Colonic mucosa (tissue), 4 donors: ENCODE results near the gene LRRN3. TPM values are rescaled to one million over a fixed set of nuclear protein-coding genes. Genes with fewer than 3 reads are reported as not detected.

Source experiments
- DNase-seq: peaks from one replicate; pipeline ENCODE4 v3.0.0-alpha.2; 2020
- H3K27ac ChIP-seq: fragments of 200-600 bp; one replicate; pipeline ENCODE4 v1.8.0; 2021
- H3K27me3 ChIP-seq: fragments of 200-600 bp; one replicate; pipeline ENCODE4 v1.8.0; 2021
- H3K36me3 ChIP-seq: fragments of 200-600 bp; one replicate; pipeline ENCODE4 v1.8.0; 2021
- H3K4me1 ChIP-seq: fragments of 200-600 bp; one replicate; pipeline ENCODE4 v1.8.0; 2021; ENCODE audit warnings: mild to moderate bottlenecking
- H3K4me3 ChIP-seq: fragments of 200-600 bp; one replicate; pipeline ENCODE4 v1.8.0; 2021
- H3K9ac ChIP-seq, 2 donors: one replicate each; pipeline ENCODE4 v1.7.0; 2013; ENCODE audit warnings: control low read depth in 2 of 2, low read depth in 2 of 2, low read length in 2 of 2
- H3K9me3 ChIP-seq: fragments of 200-600 bp; one replicate; pipeline ENCODE4 v1.8.0; 2021
- CTCF ChIP-seq: fragments of 200-600 bp; IDR thresholded peaks from one replicate; pipeline ENCODE4 v1.8.0; 2022; ENCODE audit warnings: antibody characterized with exemption, mild to moderate bottlenecking
- intact Hi-C: fragments of 100-400 bp; cut with DNase I; formaldehyde crosslinking; loops from one replicate; pipeline ENCODE4 v1.14.1; 2022
- total RNA-seq, 2 donors: library from RNA; stranded (reverse); fragmentation: NEBNext Ultra II Directional in 1 of 2; extraction: Animal tissue kit (Norgen Biotek cat#: 25700) in 1 of 2; gene quantifications; one replicate each; pipeline ENCODE4 v1.2.1, GENCODE V29; 2021
- donor health status: healthy.
- donor health status: DM: no; HTN: no; CAD: no.
- donor health status: DM: no; HTN: no; CAD: no.

LRRN3 gene
- under 1 TPM; 0.35 to 0.42 TPM for total RNA-seq

- Histone ChIP-seq H3K9ac (no peak within 1 kb of the TSS), H3K27me3 (no peaks in the 10 kb centered on the region), H3K36me3 (no peaks in the 10 kb centered on the region), H3K4me3 (no peak within 1 kb of the TSS), H3K4me1 (no peaks in the 10 kb centered on the region), H3K27ac (no peak within 1 kb of the TSS), H3K9me3 (no peaks in the 10 kb centered on the region)
- DNase-seq: no peak
- intact Hi-C loops: loop anchor here (5.0 to 10.0 kb wide), 2 partner anchors 394 to 641 kb away; no protein-coding TSS in a partner anchor
- TF ChIP-seq CTCF: no peak
These were observed at the start of gene LRRN3 for GRCh38 chr7:111090846-111091245. Gene LRRN3 (plus strand): TSS chr7:111091127. CDS start chr7:111122773, 31,646 bp downstream.

- Histone ChIP-seq H3K9ac (no peak overlapping the region), H3K27me3 (no peaks in the 10 kb centered on the region), H3K9me3 (no peaks in the 10 kb centered on the region), H3K4me1 (no peaks in the 10 kb centered on the region), H3K27ac (no peak overlapping the region), H3K36me3 (no peaks in the 10 kb centered on the region), H3K4me3 (no peak overlapping the region)
- no peak for DNase-seq
- TF ChIP-seq CTCF: no peak
- intact Hi-C loops: no loop called here
These were observed 49.4 kb upstream of the LRRN3 start for GRCh38 chr7:111041577-111041976.

GRCh38 chr7:111042842-111043241, 48.1 kb upstream of the LRRN3 start:
- no peak overlapping the region for H3K27ac ChIP-seq
- no peak for DNase-seq
- H3K36me3 ChIP-seq: no peaks in the 10 kb centered on the region
- intact Hi-C loops: no loop called here
- no peak overlapping the region for H3K4me3 ChIP-seq
- no peak for TF ChIP-seq CTCF
- H3K27me3 ChIP-seq: no peaks in the 10 kb centered on the region
- H3K9me3 ChIP-seq: no peaks in the 10 kb centered on the region
- H3K9ac ChIP-seq: no peak overlapping the region
- H3K4me1 ChIP-seq: no peaks in the 10 kb centered on the region

- Histone ChIP-seq H3K9me3 (no peaks in the 10 kb centered on the region), H3K9ac (no peak overlapping the region), H3K27ac (no peak overlapping the region), H3K4me1 (no peaks in the 10 kb centered on the region), H3K27me3 (no peaks in the 10 kb centered on the region), H3K36me3 (no peaks in the 10 kb centered on the region), H3K4me3 (no peak overlapping the region)
- intact Hi-C loops: no loop called here
- TF ChIP-seq CTCF: no peak
- DNase-seq: no peak
These were observed 47.4 kb upstream of the LRRN3 start for GRCh38 chr7:111043561-111043960.

GRCh38 chr7:111045449-111045848, 45.5 kb upstream of the LRRN3 start:
- DNase-seq: no peak

More at GRCh38 chr7:111045449-111045848, 45.5 kb upstream of the LRRN3 start:
- Histone ChIP-seq H3K27ac (no peak overlapping the region), H3K27me3 (no peaks in the 10 kb centered on the region), H3K4me1 (no peaks in the 10 kb centered on the region), H3K36me3 (no peaks in the 10 kb centered on the region), H3K4me3 (no peak overlapping the region), H3K9ac (no peak overlapping the region), H3K9me3 (no peaks in the 10 kb centered on the region)
- no peak for TF ChIP-seq CTCF
- intact Hi-C loops: no loop called here
